Mucosa of gallbladder (tissue), 1 donor: ENCODE measurements around the gene BEAN1. TPM values are rescaled to one million over a fixed set of nuclear protein-coding genes. Genes with fewer than 3 reads are reported as not detected.
A peak's percentile ranks its signal among the peaks of the same experiment; 100 is the strongest.
"Not testable (repeated sequence)": the region's sequence is repeated elsewhere in the genome, so short reads cannot be mapped to it uniquely, and the experiment has no call there.

Experiments
- DNase-seq: peaks from one replicate; pipeline ENCODE4 v3.0.0-alpha.2; 2020; ENCODE audit warnings: low spot score
- total RNA-seq: library from RNA; stranded (reverse); gene quantifications from one replicate; pipeline ENCODE4 v1.2.1, GENCODE V29; 2021
- donor health status: DM: no; HTN: no; CAD: no.

Gene BEAN1
- total RNA-seq, 1 donor from 2014 or later: 0.35 TPM

GRCh38 chr16:66508914-66509496 lies 81.9 kb downstream of the BEAN1 start:
- DNase-seq: no peak

GRCh38 chr16:66509576-66509975 lies 82.5 kb downstream of the BEAN1 start:
- no peak for DNase-seq

- no peak for DNase-seq
These were observed 83.2 kb downstream of the BEAN1 start for GRCh38 chr16:66510298-66510697.

GRCh38 chr16:66510711-66511601 lies 83.9 kb downstream of the BEAN1 start:
- DNase-seq: peak; percentile 73

- peak; percentile 73 for DNase-seq
These were observed 84.6 kb downstream of the BEAN1 start for GRCh38 chr16:66511602-66512271.

- DNase-seq: no peak
These were observed 85.4 kb downstream of the BEAN1 start for GRCh38 chr16:66512272-66513110.

GRCh38 chr16:66513111-66513723 lies 86.1 kb downstream of the BEAN1 start:
- no peak for DNase-seq

GRCh38 chr16:66514391-66514790 lies 87.3 kb downstream of the BEAN1 start:
- not testable (repeated sequence) for DNase-seq

- DNase-seq: not testable (repeated sequence)
These were observed 88.0 kb downstream of the BEAN1 start for GRCh38 chr16:66514980-66515595.

GRCh38 chr16:66515596-66516508 lies 88.8 kb downstream of the BEAN1 start:
- peak; percentile 60 for DNase-seq

- DNase-seq: no peak
These were observed 89.4 kb downstream of the BEAN1 start for GRCh38 chr16:66516509-66516807.

GRCh38 chr16:66516808-66517585 lies 89.9 kb downstream of the BEAN1 start:
- DNase-seq: peak; percentile 98

- DNase-seq: no peak
These were observed 90.6 kb downstream of the BEAN1 start for GRCh38 chr16:66517586-66518263.

GRCh38 chr16:66519482-66520373 lies 92.6 kb downstream of the BEAN1 start:
- DNase-seq: no peak

GRCh38 chr16:66520406-66521170 lies 93.5 kb downstream of the BEAN1 start:
- no peak for DNase-seq

GRCh38 chr16:66521252-66521713 lies 94.2 kb downstream of the BEAN1 start:
- no peak for DNase-seq
